SK-MEL-5 (cell line): Measurements from ENCODE around the gene CLASRP. TPM values are rescaled to one million over a fixed set of nuclear protein-coding genes. Genes with fewer than 3 reads are reported as not detected.

ENCODE experiments used
- DNase-seq: peaks from one replicate; pipeline ENCODE4 v3.0.0-alpha.2; 2016; ENCODE audit warnings: low read depth, low spot score
- in situ Hi-C: cut with HindIII; loops from 2 replicates; pipeline ENCODE4 v1.10.0; 2016; ENCODE audit warnings: low sequenced_read_pairs, high pct_unique_total_duplicates, low pct_unique_long_range_greater_than_20kb
- total RNA-seq: library from RNA; depleted of rRNA; stranded (reverse); fragments of >200 nt; shearing (Covaris generic); gene quantifications from 2 replicates; pipeline ENCODE4 v1.2.3, GENCODE V29; 2014

Gene CLASRP
- total RNA-seq, 1 experiment from 2014 or later: 13.7 TPM

- in situ Hi-C loops: no loop called here
- no peak for DNase-seq
Observed at GRCh38 chr19:45049073-45049736, 10.4 kb downstream of the CLASRP start.

- no peak for DNase-seq
- in situ Hi-C loops: no loop called here
Observed at GRCh38 chr19:45050036-45050435, 11.2 kb downstream of the CLASRP start.

- in situ Hi-C loops: no loop called here
- DNase-seq: no peak
Observed at GRCh38 chr19:45051929-45052579, 13.2 kb downstream of the CLASRP start.

GRCh38 chr19:45056831-45057230, 18.0 kb downstream of the CLASRP start:
- in situ Hi-C loops: no loop called here
- DNase-seq: no peak

GRCh38 chr19:45057444-45057843, 18.6 kb downstream of the CLASRP start:
- no peak for DNase-seq
- in situ Hi-C loops: no loop called here

GRCh38 chr19:45058622-45059159, 19.8 kb downstream of the CLASRP start:
- in situ Hi-C loops: no loop called here

GRCh38 chr19:45059258-45059965, 20.6 kb downstream of the CLASRP start:
- in situ Hi-C loops: no loop called here
- peak; percentile 86 for DNase-seq

More at GRCh38 chr19:45058622-45059159, 19.8 kb downstream of the CLASRP start:
- no peak for DNase-seq

GRCh38 chr19:45061965-45062364, 23.1 kb downstream of the CLASRP start:
- DNase-seq: no peak
- in situ Hi-C loops: no loop called here

GRCh38 chr19:45063851-45064801, 25.3 kb downstream of the CLASRP start:
- in situ Hi-C loops: no loop called here
- no peak for DNase-seq

- no peak for DNase-seq
- in situ Hi-C loops: no loop called here
Observed at GRCh38 chr19:45066921-45067661, 28.2 kb downstream of the CLASRP start.

GRCh38 chr19:45068041-45068440, 29.2 kb downstream of the CLASRP start:
- DNase-seq: no peak
- in situ Hi-C loops: no loop called here

GRCh38 chr19:45069056-45069455, 30.2 kb downstream of the CLASRP start:
- peak; percentile 52 for DNase-seq
- in situ Hi-C loops: no loop called here

GRCh38 chr19:45070214-45070613, 31.4 kb downstream of the CLASRP start:
- in situ Hi-C loops: no loop called here
- no peak for DNase-seq

GRCh38 chr19:45070861-45071544, 32.2 kb downstream of the CLASRP start:
- DNase-seq: no peak

GRCh38 chr19:45071545-45071938, 32.7 kb downstream of the CLASRP start:
- in situ Hi-C loops: no loop called here
- DNase-seq: no peak

More at GRCh38 chr19:45070861-45071544, 32.2 kb downstream of the CLASRP start:
- in situ Hi-C loops: no loop called here
